Glutamatergic neuron (in vitro differentiated cells): ENCODE data around the gene SRSF7. TPM values are rescaled to one million over a fixed set of nuclear protein-coding genes. Genes with fewer than 3 reads are reported as not detected.

Source experiments
- DNase-seq: peaks from one replicate; pipeline ENCODE4 v3.0.0; 2022
- H3K27ac Mint-ChIP-seq: one replicate; pipeline ENCODE4 v1.8.0; 2020; ENCODE audit warnings: mild to moderate bottlenecking, mixed read lengths, inconsistent platforms; ENCODE audit not compliant: unreplicated experiment
- H3K27me3 Mint-ChIP-seq: one replicate; pipeline ENCODE4 v1.8.0; 2020; ENCODE audit warnings: mild to moderate bottlenecking, moderate library complexity, mixed read lengths, inconsistent platforms; ENCODE audit not compliant: unreplicated experiment
- H3K36me3 Mint-ChIP-seq: one replicate; pipeline ENCODE4 v1.8.0; 2020; ENCODE audit warnings: mild to moderate bottlenecking, mixed read lengths, inconsistent platforms; ENCODE audit not compliant: unreplicated experiment
- H3K4me1 Mint-ChIP-seq: one replicate; pipeline ENCODE4 v1.8.0; 2020; ENCODE audit warnings: mild to moderate bottlenecking, low read depth, mixed read lengths, inconsistent platforms; ENCODE audit not compliant: unreplicated experiment
- H3K4me3 Mint-ChIP-seq: one replicate; pipeline ENCODE4 v1.8.0; 2020; ENCODE audit warnings: mild to moderate bottlenecking, mixed read lengths, inconsistent platforms; ENCODE audit not compliant: unreplicated experiment
- H3K9me3 Mint-ChIP-seq: one replicate; pipeline ENCODE4 v1.8.0; 2020; ENCODE audit warnings: mild to moderate bottlenecking, moderate library complexity, mixed read lengths, inconsistent platforms; ENCODE audit not compliant: unreplicated experiment
- CTCF ChIP-seq: fragments of 200-600 bp; sonication (generic); IDR thresholded peaks from one replicate; pipeline ENCODE4 v1.5.0; 2021; ENCODE audit not compliant: partially characterized antibody, unreplicated experiment
- total RNA-seq: library from RNA; stranded (reverse); fragmentation: NEBNext Ultra II Directional; extraction: Animal tissue kit (Norgen Biotek cat#: 25700); gene quantifications from one replicate; pipeline ENCODE4 v1.2.1, GENCODE V29; 2021; ENCODE audit not compliant: unreplicated experiment

Gene SRSF7
- total RNA-seq, 1 donor from 2014 or later: 155 TPM

DNA sequence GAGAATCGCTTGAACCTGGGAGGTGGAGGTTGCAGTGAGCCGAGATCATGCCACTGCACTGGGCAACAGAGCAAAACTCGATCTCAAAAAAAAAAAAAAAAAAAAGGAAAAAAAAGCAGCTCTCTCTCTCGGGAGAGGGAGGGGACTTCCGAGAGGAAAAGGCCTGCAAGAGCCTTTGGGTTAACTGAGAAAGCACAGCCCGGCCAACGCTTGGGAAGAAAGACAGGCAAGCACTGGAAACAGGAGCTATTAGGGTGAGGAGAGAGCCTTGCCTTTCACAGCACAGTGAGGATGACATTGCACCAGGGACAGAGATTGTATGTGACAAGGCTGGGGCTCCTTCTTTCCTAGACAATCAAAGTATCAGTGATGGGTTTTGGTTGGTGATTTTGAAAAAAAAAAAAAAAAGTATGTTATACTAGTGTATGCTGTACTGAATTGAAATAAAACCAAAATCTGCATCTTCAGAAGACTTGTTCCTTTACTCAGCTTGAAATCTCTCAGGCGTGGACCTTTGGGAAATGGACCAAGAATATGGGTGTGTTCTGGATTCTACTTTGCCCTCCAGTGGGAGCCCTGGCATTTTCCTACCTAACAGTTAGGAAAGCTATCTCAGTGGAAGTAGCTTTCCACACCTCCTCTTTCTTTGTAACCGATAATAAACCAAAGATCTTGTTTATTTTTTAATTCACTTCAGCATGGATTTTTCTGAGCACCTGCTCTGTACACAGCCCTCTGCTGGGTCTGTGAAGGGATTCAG is 16.7 kb downstream of the SRSF7 start:
- no peak overlapping the region for H3K4me3 Mint-ChIP-seq
- H3K27me3 Mint-ChIP-seq: peaks cover 3% of the 10 kb centered on the region

GRCh38 chr2:38733300-38733971 is 17.7 kb downstream of the SRSF7 start:
- TF ChIP-seq CTCF: no peak
- peaks cover 2% of the 10 kb centered on the region for H3K9me3 Mint-ChIP-seq
- H3K4me1 Mint-ChIP-seq: peaks cover 13% of the 10 kb centered on the region
- DNase-seq: no peak
- H3K36me3 Mint-ChIP-seq: no peaks in the 10 kb centered on the region
- H3K4me3 Mint-ChIP-seq: no peak overlapping the region
- peaks cover 3% of the 10 kb centered on the region for H3K27me3 Mint-ChIP-seq
- H3K27ac Mint-ChIP-seq: peak overlapping the region; percentile 33

More for the DNA sequence above, 16.7 kb downstream of the SRSF7 start:
- no peak for DNase-seq
- Mint-ChIP-seq H3K9me3 (peaks cover 2% of the 10 kb centered on the region), H3K36me3 (no peaks in the 10 kb centered on the region), H3K27ac (no peak overlapping the region), H3K4me1 (peaks cover 13% of the 10 kb centered on the region)
- no peak for TF ChIP-seq CTCF

DNA sequence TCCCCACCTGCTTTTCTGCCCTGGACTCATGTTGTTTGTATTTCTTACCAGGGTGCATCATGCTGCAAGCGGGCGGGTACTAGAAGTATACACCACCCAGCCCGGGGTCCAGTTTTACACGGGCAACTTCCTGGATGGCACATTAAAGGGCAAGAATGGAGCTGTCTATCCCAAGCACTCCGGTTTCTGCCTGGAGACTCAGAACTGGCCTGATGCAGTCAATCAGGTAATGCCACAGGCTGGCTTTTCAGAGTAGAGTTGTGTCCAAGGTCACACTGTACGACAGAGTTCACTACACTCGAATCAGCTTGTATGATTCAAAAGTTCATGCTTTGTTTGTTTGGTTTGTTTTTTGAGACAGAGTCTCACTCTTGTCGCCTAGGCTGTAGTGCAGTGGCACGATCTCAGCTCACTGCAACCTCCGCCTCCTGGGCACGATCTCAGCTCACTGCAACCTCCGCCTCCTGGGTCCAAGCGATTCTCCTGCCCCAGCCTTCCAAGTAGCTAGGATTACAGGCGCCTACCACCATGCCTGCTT is 19.4 kb downstream of the SRSF7 start:
- Mint-ChIP-seq H3K27me3 (peaks cover 2% of the 10 kb centered on the region), H3K27ac (no peak overlapping the region), H3K36me3 (no peaks in the 10 kb centered on the region), H3K4me1 (peaks cover 13% of the 10 kb centered on the region), H3K9me3 (peaks cover 2% of the 10 kb centered on the region), H3K4me3 (no peak overlapping the region)
- DNase-seq: no peak
- no peak for TF ChIP-seq CTCF

GRCh38 chr2:38731090-38731489 is 20.1 kb downstream of the SRSF7 start:
- Mint-ChIP-seq H3K27me3 (peaks cover 2% of the 10 kb centered on the region), H3K4me3 (no peak overlapping the region), H3K27ac (no peak overlapping the region), H3K9me3 (peaks cover 2% of the 10 kb centered on the region), H3K4me1 (peaks cover 13% of the 10 kb centered on the region), H3K36me3 (no peaks in the 10 kb centered on the region)
- TF ChIP-seq CTCF: no peak
- DNase-seq: no peak

DNA sequence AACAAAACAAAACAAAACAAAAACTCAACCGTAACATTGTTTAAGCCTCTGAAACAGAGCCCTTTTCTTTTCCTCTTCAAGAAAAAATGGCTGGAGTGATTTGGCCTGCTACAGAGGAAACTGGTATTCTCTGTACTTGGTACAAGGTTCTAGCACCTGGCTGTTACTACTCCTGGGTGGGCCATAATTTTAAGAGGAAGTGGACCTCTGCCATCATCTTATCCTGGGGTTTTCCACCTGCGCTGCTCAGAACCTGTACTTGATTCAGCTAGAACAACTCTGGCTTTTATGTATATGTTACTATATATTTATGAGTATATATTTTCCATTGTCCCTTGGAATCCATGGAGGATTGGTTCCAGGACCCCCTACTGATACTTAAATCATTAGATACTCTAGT is 22.5 kb downstream of the SRSF7 start:
- Mint-ChIP-seq H3K4me1 (peaks cover 5% of the 10 kb centered on the region), H3K27me3 (peaks cover under 1% of the 10 kb centered on the region), H3K4me3 (no peak overlapping the region), H3K27ac (no peak overlapping the region), H3K9me3 (peaks cover 2% of the 10 kb centered on the region), H3K36me3 (no peaks in the 10 kb centered on the region)
- no peak for TF ChIP-seq CTCF
- DNase-seq: no peak
